GM12891 (cell line): ENCODE results near the gene PRCP.

Experiments used
- POLR2A ChIP-seq: IDR thresholded peaks from 2 replicates; pipeline ENCODE4 v1.6.1; 2011; ENCODE audit warnings: low read depth, low read length, control low read depth
- POLR2AphosphoS5 ChIP-seq: IDR thresholded peaks from 2 replicates; pipeline ENCODE4 v1.6.1; 2011; ENCODE audit warnings: low read depth, low read length, control low read depth
- POU2F2 ChIP-seq: IDR thresholded peaks from 2 replicates; pipeline ENCODE4 v1.6.1; 2011; ENCODE audit warnings: low read depth, mild to moderate bottlenecking, control low read depth, low read length, moderate library complexity
- SPI1 ChIP-seq: IDR thresholded peaks from 2 replicates; pipeline ENCODE4 v1.6.1; 2011; ENCODE audit warnings: low read depth, low read length, control low read depth
- TAF1 ChIP-seq: IDR thresholded peaks from 2 replicates; pipeline ENCODE4 v1.6.1; 2011; ENCODE audit warnings: low read depth, low read length, control low read depth

DNA sequence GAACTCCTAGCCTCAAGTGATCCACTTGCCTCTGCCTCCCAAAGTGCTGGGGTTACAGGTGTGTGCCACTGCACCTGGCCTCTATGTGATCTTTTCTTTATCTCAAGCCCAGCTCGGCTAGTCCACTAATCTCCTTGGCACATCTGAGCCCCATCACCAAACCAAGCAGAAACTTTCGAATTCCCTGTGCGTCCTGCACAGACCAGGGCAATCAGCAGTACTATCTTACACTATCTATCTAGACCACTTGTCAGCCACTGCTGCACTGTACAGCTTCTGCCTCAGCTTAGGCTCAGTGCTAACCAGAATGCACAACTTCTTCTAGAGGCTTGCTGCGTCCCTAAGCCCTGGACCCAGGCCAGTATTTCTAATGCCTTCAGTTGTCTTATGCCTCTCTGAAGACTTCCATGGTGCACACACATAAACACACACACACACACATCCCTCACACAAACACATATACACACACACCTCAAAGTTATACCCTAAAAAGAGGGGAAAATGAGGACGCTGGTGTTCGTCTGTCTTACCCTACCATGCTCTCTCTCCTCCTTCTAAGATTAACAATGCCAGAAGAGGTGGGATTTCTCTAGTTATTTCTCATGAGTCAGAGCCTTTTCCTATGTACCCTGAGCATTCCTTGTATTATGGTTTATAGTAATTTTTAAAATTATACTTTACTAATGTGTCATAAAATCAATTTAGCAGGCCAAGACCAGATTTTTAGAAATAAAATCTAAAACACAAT lies 107.2 kb downstream of the PRCP start:
- no peak for TF ChIP-seq TAF1
- TF ChIP-seq POLR2AphosphoS5: no peak
- TF ChIP-seq POLR2A: no peak
- TF ChIP-seq SPI1: no peak
- no peak for TF ChIP-seq POU2F2
